ENCODE measurements around the gene DDAH2. TPM values are rescaled to one million over a fixed set of nuclear protein-coding genes. Genes with fewer than 3 reads are reported as not detected.

Gene DDAH2
- total RNA-seq, 1 experiment from 2014 or later: 68.2 TPM

DNA sequence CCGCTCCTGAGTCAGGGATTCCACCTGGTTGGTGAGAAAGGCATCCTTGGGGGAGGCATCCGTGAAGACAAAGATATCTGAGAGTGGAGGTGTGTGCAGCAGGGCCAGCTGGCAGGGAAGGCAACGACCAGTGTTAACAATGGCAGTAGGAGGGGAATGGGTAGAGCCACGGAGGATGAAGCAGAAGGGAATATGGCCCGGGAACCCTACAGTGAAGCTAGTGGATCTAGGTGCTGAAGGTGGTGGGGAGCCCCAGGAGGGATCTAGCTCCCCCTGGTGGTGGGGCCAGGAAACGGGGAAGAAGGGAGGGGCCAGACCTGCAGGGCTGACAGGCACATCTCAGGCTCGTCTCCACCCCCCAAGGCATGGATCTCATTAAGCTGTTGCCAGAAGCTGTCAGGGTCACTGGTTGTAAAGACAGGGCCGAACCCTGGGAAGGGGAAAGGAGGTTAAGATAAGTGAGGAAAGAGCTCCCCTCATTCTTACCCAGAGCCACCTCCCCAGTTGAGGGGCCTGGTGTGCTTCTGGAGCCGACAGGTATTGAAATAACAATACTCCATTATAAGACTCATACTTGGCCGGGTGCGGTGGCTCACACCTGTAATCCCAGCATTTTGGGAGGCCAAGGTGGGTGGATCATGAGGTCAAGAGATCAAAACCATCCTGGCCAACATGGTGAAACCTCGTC, 40.7 kb upstream of the DDAH2 start:
- Histone ChIP-seq H3K4me3 (ENCODE audit: low read depth, low read length, poor library complexity, severe bottlenecking) (no peak overlapping the region), H3K27ac (ENCODE audit: low read depth, low read length, poor library complexity, severe bottlenecking) (no peak overlapping the region), H3K36me3 (ENCODE audit: insufficient read depth, low read length, poor library complexity, severe bottlenecking) (no peaks in the 10 kb centered on the region), H3K27me3 (replicated peaks; ENCODE audit: insufficient read depth, low read depth, low read length, poor library complexity) (no peaks in the 10 kb centered on the region), H3K9me3 (ENCODE audit: low read depth, low read length, poor library complexity, severe bottlenecking) (no peaks in the 10 kb centered on the region), H3K4me1 (ENCODE audit: insufficient read depth, low read length, poor library complexity, severe bottlenecking) (no peaks in the 10 kb centered on the region)
- no TSS peak for BruUV-seq (replicated peaks)
- TF ChIP-seq EZH2 (IDR thresholded peaks at IDR 0.05; ENCODE audit: borderline replicate concordance, low read depth, low read length, poor library complexity, severe bottlenecking): no peak
- peak; percentile 79 for TF ChIP-seq CTCF (conservative IDR thresholded peaks at IDR 0.05; ENCODE audit: low read depth, low read length)
- DNase-seq (ENCODE audit: low spot score): peak; percentile 63
- intact Hi-C loops (cut with micrococcal nuclease; ENCODE audit: unreplicated experiment): no loop called here
- POLR2A ChIA-PET (ENCODE audit: low non-redundant PET): interaction anchor here (0.6 kb wide), 1 partner anchor 127 kb away, joined by 3 read pairs; no protein-coding TSS in a partner anchor
- CTCF ChIA-PET: interaction anchor here (0.6 to 1.3 kb wide), 5 partner anchors 11 to 37 kb away, joined by 3 to 12 read pairs (median 4); partner anchors contain the start of genes LSM2 and MSH5

DNA sequence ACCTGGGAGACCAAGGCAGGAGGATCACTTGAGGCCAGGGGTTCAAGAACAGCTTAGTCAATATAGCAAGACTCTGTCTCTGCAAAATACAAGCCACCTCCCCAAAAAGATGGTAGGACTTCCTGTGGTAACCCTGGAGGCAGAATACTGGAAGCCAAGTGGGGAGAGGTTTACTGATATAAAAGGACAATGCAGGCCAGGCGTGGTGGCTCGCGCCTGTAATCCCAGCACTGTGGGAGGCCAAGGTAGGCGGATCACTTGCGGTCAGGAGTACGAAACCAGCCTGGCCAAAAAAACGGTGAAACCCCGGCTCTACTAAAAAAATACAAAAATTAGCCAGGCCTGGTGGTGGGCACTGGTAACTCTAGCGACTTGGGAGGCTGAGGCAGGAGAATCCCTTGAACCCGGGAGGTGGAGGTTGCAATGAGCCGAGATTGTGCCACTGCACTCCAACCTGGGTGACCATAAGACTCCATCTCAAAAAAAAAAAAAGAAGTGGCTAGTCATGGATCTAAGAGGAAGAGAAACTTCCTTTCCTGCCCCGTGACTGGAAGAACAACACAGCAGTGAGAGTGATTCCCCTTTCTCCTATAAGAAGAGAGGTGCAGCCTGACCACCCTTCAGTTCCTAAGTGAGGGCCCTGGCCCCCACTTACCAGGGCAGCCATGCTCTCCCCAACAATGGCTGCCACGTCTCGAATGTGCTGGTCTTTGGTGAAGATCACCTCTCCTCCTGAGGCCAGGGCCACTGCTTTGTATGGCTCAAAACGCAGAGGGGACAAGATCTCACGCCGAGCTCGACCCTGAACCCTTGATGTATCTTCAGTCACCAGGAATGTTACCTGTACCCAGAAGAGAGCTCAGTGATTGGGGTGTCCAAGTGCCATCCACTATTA, 39.5 kb upstream of the DDAH2 start:
- no peaks in the 10 kb centered on the region for H3K27me3 ChIP-seq (replicated peaks; ENCODE audit: insufficient read depth, low read depth, low read length, poor library complexity)
- no peaks in the 10 kb centered on the region for H3K9me3 ChIP-seq (ENCODE audit: low read depth, low read length, poor library complexity, severe bottlenecking)
- no peak for DNase-seq (ENCODE audit: low spot score)
- no peak overlapping the region for H3K27ac ChIP-seq (ENCODE audit: low read depth, low read length, poor library complexity, severe bottlenecking)
- peaks cover 4% of the 10 kb centered on the region for H3K36me3 ChIP-seq (ENCODE audit: insufficient read depth, low read length, poor library complexity, severe bottlenecking)
- no TSS peak for BruUV-seq (replicated peaks)
- TF ChIP-seq EZH2 (IDR thresholded peaks at IDR 0.05; ENCODE audit: borderline replicate concordance, low read depth, low read length, poor library complexity, severe bottlenecking) (no peak), CTCF (conservative IDR thresholded peaks at IDR 0.05; ENCODE audit: low read depth, low read length) (no peak)
- CTCF ChIA-PET: no interaction called here
- H3K4me3 ChIP-seq (ENCODE audit: low read depth, low read length, poor library complexity, severe bottlenecking): no peak overlapping the region
- H3K4me1 ChIP-seq (ENCODE audit: insufficient read depth, low read length, poor library complexity, severe bottlenecking): no peaks in the 10 kb centered on the region
- POLR2A ChIA-PET (ENCODE audit: low non-redundant PET): no interaction called here
- intact Hi-C loops (cut with micrococcal nuclease; ENCODE audit: unreplicated experiment): no loop called here

GRCh38 chr6:31767096-31767645, 38.1 kb upstream of the DDAH2 start:
- TF ChIP-seq EZH2 (IDR thresholded peaks at IDR 0.05; ENCODE audit: borderline replicate concordance, low read depth, low read length, poor library complexity, severe bottlenecking): no peak
- no peak for TF ChIP-seq CTCF (conservative IDR thresholded peaks at IDR 0.05; ENCODE audit: low read depth, low read length)
- POLR2A ChIA-PET (ENCODE audit: low non-redundant PET): no interaction called here

More at GRCh38 chr6:31767096-31767645, 38.1 kb upstream of the DDAH2 start:
- Histone ChIP-seq H3K27ac (ENCODE audit: low read depth, low read length, poor library complexity, severe bottlenecking) (no peak overlapping the region), H3K4me1 (ENCODE audit: insufficient read depth, low read length, poor library complexity, severe bottlenecking) (no peaks in the 10 kb centered on the region), H3K27me3 (replicated peaks; ENCODE audit: insufficient read depth, low read depth, low read length, poor library complexity) (no peaks in the 10 kb centered on the region), H3K9me3 (ENCODE audit: low read depth, low read length, poor library complexity, severe bottlenecking) (no peaks in the 10 kb centered on the region), H3K4me3 (ENCODE audit: low read depth, low read length, poor library complexity, severe bottlenecking) (no peak overlapping the region), H3K36me3 (ENCODE audit: insufficient read depth, low read length, poor library complexity, severe bottlenecking) (peaks cover 17% of the 10 kb centered on the region)
- intact Hi-C loops (cut with micrococcal nuclease; ENCODE audit: unreplicated experiment): no loop called here
- CTCF ChIA-PET: no interaction called here
- no TSS peak for BruUV-seq (replicated peaks)
- DNase-seq (ENCODE audit: low spot score): no peak

All from A673 (cell line).